ENCODE data around the gene ARFGEF3. TPM values are rescaled to one million over a fixed set of nuclear protein-coding genes. Genes with fewer than 3 reads are reported as not detected.
A peak's percentile ranks its signal among the peaks of the same experiment; 100 is the strongest.

Gene ARFGEF3
- total RNA-seq, 3 donors from 2014 or later, result 10.1 to 24.3 (median 21.1) TPM

DNA sequence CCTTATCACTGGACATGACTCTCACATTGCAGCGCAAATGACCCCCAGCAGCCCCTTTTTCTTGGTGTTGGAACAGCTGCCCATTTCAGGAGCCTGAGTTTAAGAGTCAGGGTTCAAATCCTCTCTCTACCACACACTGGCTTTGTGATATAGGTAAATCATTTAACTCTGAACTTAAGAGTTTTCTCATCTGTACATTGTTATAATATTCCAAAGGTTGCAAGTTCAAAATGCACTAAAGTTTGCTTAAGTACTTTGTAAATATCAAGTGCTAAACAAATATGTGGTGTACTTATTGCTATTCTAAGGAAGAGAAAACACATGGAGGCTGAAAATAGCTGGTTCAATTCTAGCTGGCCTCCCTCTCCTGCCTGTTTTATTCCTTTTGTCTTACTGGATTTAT, 95.9 kb downstream of the ARFGEF3 start:
- H3K4me3 ChIP-seq, result no peak overlapping the region
- H3K36me3 ChIP-seq (ENCODE audit: low read depth), result no peaks in the 10 kb centered on the region
- H3K9me3 ChIP-seq, result no peaks in the 10 kb centered on the region
- TF ChIP-seq, protein P1, sequence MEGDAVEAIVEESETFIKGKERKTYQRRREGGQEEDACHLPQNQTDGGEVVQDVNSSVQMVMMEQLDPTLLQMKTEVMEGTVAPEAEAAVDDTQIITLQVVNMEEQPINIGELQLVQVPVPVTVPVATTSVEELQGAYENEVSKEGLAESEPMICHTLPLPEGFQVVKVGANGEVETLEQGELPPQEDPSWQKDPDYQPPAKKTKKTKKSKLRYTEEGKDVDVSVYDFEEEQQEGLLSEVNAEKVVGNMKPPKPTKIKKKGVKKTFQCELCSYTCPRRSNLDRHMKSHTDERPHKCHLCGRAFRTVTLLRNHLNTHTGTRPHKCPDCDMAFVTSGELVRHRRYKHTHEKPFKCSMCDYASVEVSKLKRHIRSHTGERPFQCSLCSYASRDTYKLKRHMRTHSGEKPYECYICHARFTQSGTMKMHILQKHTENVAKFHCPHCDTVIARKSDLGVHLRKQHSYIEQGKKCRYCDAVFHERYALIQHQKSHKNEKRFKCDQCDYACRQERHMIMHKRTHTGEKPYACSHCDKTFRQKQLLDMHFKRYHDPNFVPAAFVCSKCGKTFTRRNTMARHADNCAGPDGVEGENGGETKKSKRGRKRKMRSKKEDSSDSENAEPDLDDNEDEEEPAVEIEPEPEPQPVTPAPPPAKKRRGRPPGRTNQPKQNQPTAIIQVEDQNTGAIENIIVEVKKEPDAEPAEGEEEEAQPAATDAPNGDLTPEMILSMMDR (IDR thresholded peaks at IDR 0.05), result no peak
- ATAC-seq (peak; percentile 15), DNase-seq (no peak)
- no peaks in the 10 kb centered on the region for H3K4me1 ChIP-seq (ENCODE audit: low read depth)
- intact Hi-C loops (cut with DNase I, micrococcal nuclease), result no loop called here

DNA sequence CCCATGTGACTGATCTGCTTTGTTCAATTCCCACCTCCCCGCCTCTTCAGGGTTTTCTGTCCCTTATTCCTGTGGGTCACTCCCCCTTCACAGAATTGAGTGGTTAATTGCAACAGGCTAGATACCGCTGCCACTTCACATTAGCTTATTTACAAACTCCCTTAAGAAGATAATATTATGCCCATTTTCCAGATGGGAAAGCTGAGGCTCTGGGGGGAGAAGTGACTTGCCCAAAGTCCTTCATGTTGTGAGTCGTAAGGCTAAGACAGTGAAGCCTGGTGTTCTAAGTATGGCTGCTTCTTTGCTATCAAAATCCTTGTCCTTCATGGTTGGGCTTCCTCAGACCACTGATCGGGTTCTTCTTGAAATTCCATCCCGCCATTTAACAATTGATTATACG, 96.5 kb downstream of the ARFGEF3 start:
- no peaks in the 10 kb centered on the region for H3K9me3 ChIP-seq
- no peak overlapping the region for H3K4me3 ChIP-seq
- no peaks in the 10 kb centered on the region for H3K4me1 ChIP-seq (ENCODE audit: low read depth)
- TF ChIP-seq, protein P1 (IDR thresholded peaks at IDR 0.05), result no peak
- intact Hi-C loops (cut with DNase I, micrococcal nuclease), result no loop called here
- ATAC-seq, result no peak
- H3K36me3 ChIP-seq (ENCODE audit: low read depth), result no peaks in the 10 kb centered on the region
- DNase-seq, result no peak

DNA sequence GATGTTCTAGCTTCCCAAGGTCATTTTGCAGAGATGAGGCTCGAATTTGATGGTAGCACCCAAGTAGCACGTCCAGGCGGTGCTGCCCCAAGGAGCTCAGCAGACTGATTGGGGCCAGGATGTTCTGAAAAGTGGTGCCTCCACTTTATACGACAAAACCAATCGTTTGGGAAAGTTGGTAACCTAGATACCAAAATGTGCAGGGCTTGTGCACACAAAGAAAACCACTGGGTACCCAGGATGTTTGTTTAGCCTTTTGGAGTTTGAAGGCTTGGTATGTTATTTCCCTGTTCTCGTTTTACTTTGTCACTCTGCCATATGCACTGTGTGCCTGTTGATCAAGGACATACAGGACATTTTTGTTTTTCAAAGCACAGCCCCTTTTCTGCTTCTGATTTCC, 97.3 kb downstream of the ARFGEF3 start:
- no peaks in the 10 kb centered on the region for H3K4me1 ChIP-seq (ENCODE audit: low read depth)
- no peak for DNase-seq
- intact Hi-C loops (cut with DNase I, micrococcal nuclease), result no loop called here
- TF ChIP-seq, protein P1 (IDR thresholded peaks at IDR 0.05), result no peak
- H3K36me3 ChIP-seq (ENCODE audit: low read depth), result no peaks in the 10 kb centered on the region
- no peak overlapping the region for H3K4me3 ChIP-seq
- no peaks in the 10 kb centered on the region for H3K9me3 ChIP-seq
- no peak for ATAC-seq

DNA sequence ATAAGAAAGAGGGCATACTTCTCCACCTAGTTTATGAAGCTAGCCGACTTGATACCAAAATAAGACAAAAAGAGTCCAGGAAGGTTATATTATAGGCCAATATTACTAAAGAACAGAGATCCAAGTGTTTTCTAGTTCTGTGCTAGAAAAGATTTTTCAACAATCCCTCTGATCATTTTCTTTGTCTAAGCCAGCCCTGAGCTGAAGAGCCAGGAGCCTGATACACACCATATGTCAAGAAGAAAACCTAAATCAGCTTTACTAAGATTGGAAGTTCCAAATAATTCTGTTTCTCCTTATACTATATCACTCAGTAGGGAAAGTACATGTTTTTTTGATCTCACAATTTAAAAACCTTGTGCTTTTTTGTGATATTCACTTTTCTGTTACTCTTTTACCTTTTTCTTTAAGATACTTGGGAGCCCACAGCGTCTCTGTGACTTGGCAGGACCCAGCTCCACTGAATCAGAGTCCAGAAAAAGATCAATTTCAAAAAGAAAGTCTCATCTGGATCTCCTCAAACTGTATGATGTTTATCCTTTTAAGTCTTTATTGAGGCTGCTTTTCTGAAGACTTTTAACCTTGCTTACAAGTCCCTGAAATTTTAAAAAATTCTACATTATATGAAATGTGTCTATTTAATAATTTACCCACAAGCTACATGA, 99.5 kb downstream of the ARFGEF3 start:
- no peaks in the 10 kb centered on the region for H3K36me3 ChIP-seq (ENCODE audit: low read depth)
- H3K9me3 ChIP-seq, result no peaks in the 10 kb centered on the region
- DNase-seq (no peak), ATAC-seq (no peak)
- intact Hi-C loops (cut with DNase I, micrococcal nuclease), result no loop called here
- no peak overlapping the region for H3K4me3 ChIP-seq
- TF ChIP-seq, protein P1 (IDR thresholded peaks at IDR 0.05), result no peak
- H3K4me1 ChIP-seq (ENCODE audit: low read depth), result no peaks in the 10 kb centered on the region

DNA sequence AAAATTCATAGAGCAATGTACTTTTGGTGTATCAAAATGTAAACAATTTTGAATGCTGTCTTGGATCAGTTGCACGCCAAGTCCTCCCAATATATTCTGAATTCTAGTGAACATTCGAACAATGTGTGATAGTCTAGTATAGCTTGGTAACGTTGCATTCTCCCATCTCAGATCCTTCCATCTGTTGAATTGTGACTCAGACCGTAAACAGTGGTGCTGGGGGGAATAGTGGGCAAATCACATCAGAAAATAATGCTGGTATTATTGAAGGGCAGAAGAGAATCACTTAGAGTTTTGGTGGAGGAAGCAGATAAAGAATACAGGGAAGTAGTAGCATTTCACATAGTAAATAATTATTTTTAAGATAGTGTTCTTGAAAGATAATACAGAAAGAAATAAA, 102.2 kb downstream of the ARFGEF3 start:
- Histone ChIP-seq H3K36me3 (ENCODE audit: low read depth) (no peaks in the 10 kb centered on the region), H3K4me1 (ENCODE audit: low read depth) (no peaks in the 10 kb centered on the region), H3K4me3 (no peak overlapping the region), H3K9me3 (no peaks in the 10 kb centered on the region)
- DNase-seq, result no peak
- no peak for ATAC-seq
- TF ChIP-seq, protein P1 (IDR thresholded peaks at IDR 0.05), result no peak
- intact Hi-C loops (cut with DNase I, micrococcal nuclease), result no loop called here

Measured in mucosa of descending colon (tissue), 3 donors.